Left lung (tissue), 10 donors: ENCODE data around the gene ITGB1. TPM values are rescaled to one million over a fixed set of nuclear protein-coding genes. Genes with fewer than 3 reads are reported as not detected.
A peak's percentile ranks its signal among the peaks of the same experiment; 100 is the strongest.

Experiments
- ATAC-seq: fragments of 200-7000 bp; cut with Tn5 transposase; one replicate; pipeline ENCODE4 v1.9.1; 2020; ENCODE audit warnings: moderate library complexity
- DNase-seq, 4 donors: peaks; one replicate each; pipeline ENCODE4 v3.0.0-alpha.2; 2013 to 2020
- H3K27ac ChIP-seq, 2 donors: fragments of 200-600 bp; sonication (generic) in 1 of 2; one replicate each; pipeline versions ENCODE4 v1.5.0 to v1.8.0; 2020 to 2021
- H3K27me3 ChIP-seq, 2 donors: fragments of 200-600 bp; sonication (generic) in 1 of 2; one replicate each; pipeline versions ENCODE4 v1.5.0 to v1.8.0; 2020 to 2021
- H3K36me3 ChIP-seq, 2 donors: fragments of 200-600 bp; sonication (generic) in 1 of 2; one replicate each; pipeline versions ENCODE4 v1.5.0 to v1.8.0; 2020 to 2021
- H3K4me1 ChIP-seq, 2 donors: fragments of 200-600 bp; one replicate each; pipeline ENCODE4 v1.8.0; 2021
- H3K4me3 ChIP-seq, 2 donors: fragments of 200-600 bp; sonication (generic) in 1 of 2; one replicate each; pipeline versions ENCODE4 v1.5.0 to v1.8.0; 2020 to 2021; ENCODE audit warnings: mild to moderate bottlenecking in 1 of 2
- H3K9me3 ChIP-seq, 2 donors: fragments of 200-600 bp; sonication (generic) in 1 of 2; one replicate each; pipeline versions ENCODE4 v1.5.0 to v1.8.0; 2020 to 2021
- CTCF ChIP-seq, 2 donors: fragments of 200-600 bp; sonication (generic) in 1 of 2; IDR thresholded peaks; one replicate each; pipeline versions ENCODE4 v1.5.0 to v1.8.0; 2021; ENCODE audit warnings: antibody characterized with exemption in 2 of 2
- intact Hi-C, 2 donors: fragments of 100-400 bp; cut with DNase I; formaldehyde crosslinking; loops; one replicate each; pipeline versions ENCODE4 v1.11.2 to v1.14.2; 2022
- polyA plus RNA-seq, 6 donors: library from polyadenylated mRNA; unstranded; fragments of 120-200 nt; gene quantifications; one replicate each; pipeline ENCODE4 v1.2.1, GENCODE V29; 2013; ENCODE audit not compliant: insufficient read length in 6 of 6
- total RNA-seq, 2 donors: library from RNA; stranded (reverse); fragmentation: NEBNext Ultra II Directional; extraction: Animal tissue kit (Norgen Biotek cat#: 25700); gene quantifications; one replicate each; pipeline ENCODE4 v1.2.1, GENCODE V29; 2021
- donor health status: DM: no; HTN: yes; CAD: no.
- donor health status: DM: no; HTN: no; CAD: no.

ITGB1 gene
- total and polyA plus RNA-seq, 8 donors: 460 to 642 (median 504) TPM

GRCh38 chr10:32888161-32888927 is 69.7 kb downstream of the ITGB1 start:
- Histone ChIP-seq H3K9me3 (no peaks in the 10 kb centered on the region), H3K36me3 (no peaks in the 10 kb centered on the region), H3K27me3 (no peaks in the 10 kb centered on the region), H3K27ac (no peak overlapping the region), H3K4me1 (no peaks in the 10 kb centered on the region), H3K4me3 (no peak overlapping the region)
- intact Hi-C loops: no loop called here
- DNase-seq (peak in 1 of 4 donors; percentile 55), ATAC-seq (no peak)
- TF ChIP-seq CTCF (IDR thresholded peaks at IDR 0.05): no peak

- Histone ChIP-seq H3K36me3 (no peaks in the 10 kb centered on the region), H3K27ac (no peak overlapping the region), H3K9me3 (no peaks in the 10 kb centered on the region), H3K27me3 (no peaks in the 10 kb centered on the region), H3K4me3 (no peak overlapping the region), H3K4me1 (no peaks in the 10 kb centered on the region)
- intact Hi-C loops: no loop called here
- TF ChIP-seq CTCF (IDR thresholded peaks at IDR 0.05): no peak
- no peak for ATAC-seq
- DNase-seq: peak in 1 of 4 donors; percentile 37
Observed at GRCh38 chr10:32887481-32887880, 70.5 kb downstream of the ITGB1 start.

- DNase-seq (no peak), ATAC-seq (peak; percentile 12)
- TF ChIP-seq CTCF (IDR thresholded peaks at IDR 0.05): no peak
- no peak overlapping the region for H3K4me3 ChIP-seq
- no peaks in the 10 kb centered on the region for H3K36me3 ChIP-seq
- H3K9me3 ChIP-seq: no peaks in the 10 kb centered on the region
- no peak overlapping the region for H3K27ac ChIP-seq
- intact Hi-C loops: no loop called here
- H3K4me1 ChIP-seq: no peaks in the 10 kb centered on the region
- no peaks in the 10 kb centered on the region for H3K27me3 ChIP-seq
Observed at GRCh38 chr10:32882076-32882475, 76.0 kb downstream of the ITGB1 start.

GRCh38 chr10:32878646-32879045 is 79.4 kb downstream of the ITGB1 start:
- Histone ChIP-seq H3K36me3 (no peaks in the 10 kb centered on the region), H3K27me3 (no peaks in the 10 kb centered on the region), H3K27ac (no peak overlapping the region), H3K9me3 (no peaks in the 10 kb centered on the region), H3K4me1 (no peaks in the 10 kb centered on the region), H3K4me3 (no peak overlapping the region)
- DNase-seq (no peak), ATAC-seq (no peak)
- no peak for TF ChIP-seq CTCF (IDR thresholded peaks at IDR 0.05)
- intact Hi-C loops: no loop called here

- Histone ChIP-seq H3K4me1 (no peaks in the 10 kb centered on the region), H3K27me3 (no peaks in the 10 kb centered on the region), H3K27ac (no peak overlapping the region), H3K4me3 (no peak overlapping the region), H3K9me3 (no peaks in the 10 kb centered on the region), H3K36me3 (no peaks in the 10 kb centered on the region)
- no peak for TF ChIP-seq CTCF (IDR thresholded peaks at IDR 0.05)
- intact Hi-C loops: no loop called here
- DNase-seq (no peak), ATAC-seq (no peak)
Observed at GRCh38 chr10:32877915-32878314, 80.1 kb downstream of the ITGB1 start.
